ENCODE data around the gene RING1.

The RING1 gene

GRCh38 chr6:33206864-33207551, 1.3 kb upstream of the RING1 start:
- H3K9ac ChIP-seq (ENCODE audit: low read length) = no peak overlapping the region
- peaks cover 28% of the 10 kb centered on the region for H3K4me1 ChIP-seq (ENCODE audit: low read length)
- no peak overlapping the region for H2AFZ ChIP-seq (ENCODE audit: low read length)
- DNase-seq = no peak
- peaks cover 11% of the 10 kb centered on the region; the same call in 1 of the 2 replicates for H3F3A ChIP-seq (ENCODE audit: insufficient read depth, low read length)
- no peaks in the 10 kb centered on the region for H3K36me3 ChIP-seq (replicated peaks; ENCODE audit: insufficient read depth, low read length)
- H3K79me2 ChIP-seq (ENCODE audit: low read length) = peaks cover 10% of the 10 kb centered on the region
- H3K9me2 ChIP-seq (replicated peaks; ENCODE audit: insufficient read depth, low read length) = no peaks in the 10 kb centered on the region
- H4K20me1 ChIP-seq (ENCODE audit: insufficient read depth, low read length) = no peaks in the 10 kb centered on the region
- no peaks in the 10 kb centered on the region for H3K27me3 ChIP-seq (replicated peaks; ENCODE audit: insufficient read depth, low read length)
- no peak overlapping the region for H3K4me3 ChIP-seq (ENCODE audit: low read length)
- no peak for TF ChIP-seq EZH2phosphoT487 (IDR thresholded peaks at IDR 0.05; ENCODE audit: low read length)
- TF ChIP-seq CTCF (IDR thresholded peaks at IDR 0.05; ENCODE audit: low read length) = no peak
- TF ChIP-seq EZH2 (optimal IDR thresholded peaks at IDR 0.05; ENCODE audit: low read depth, low read length) = no peak
- H3K4me2 ChIP-seq (ENCODE audit: low read depth, low read length) = peak overlapping the region; percentile 91
- H3K9me3 ChIP-seq (replicated peaks; ENCODE audit: insufficient read depth, low read length) = no peaks in the 10 kb centered on the region
- no peak overlapping the region for H3K27ac ChIP-seq (ENCODE audit: low read length)

GRCh38 chr6:33207552-33208090, 679 bp upstream of the RING1 start:
- H2AFZ ChIP-seq (ENCODE audit: low read length) = peak overlapping the region; percentile 83
- H3K4me1 ChIP-seq (ENCODE audit: low read length) = peaks cover 22% of the 10 kb centered on the region
- no peaks in the 10 kb centered on the region for H3K9me2 ChIP-seq (replicated peaks; ENCODE audit: insufficient read depth, low read length)
- TF ChIP-seq EZH2phosphoT487 (IDR thresholded peaks at IDR 0.05; ENCODE audit: low read length) (no peak), CTCF (IDR thresholded peaks at IDR 0.05; ENCODE audit: low read length) (no peak), EZH2 (optimal IDR thresholded peaks at IDR 0.05; ENCODE audit: low read depth, low read length) (no peak)
- no peaks in the 10 kb centered on the region for H4K20me1 ChIP-seq (ENCODE audit: insufficient read depth, low read length)
- H3K4me3 ChIP-seq (ENCODE audit: low read length) = peak overlapping the region; percentile 81
- peak overlapping the region; percentile 91 for H3K4me2 ChIP-seq (ENCODE audit: low read depth, low read length)
- no peaks in the 10 kb centered on the region for H3K36me3 ChIP-seq (replicated peaks; ENCODE audit: insufficient read depth, low read length)
- H3K27me3 ChIP-seq (replicated peaks; ENCODE audit: insufficient read depth, low read length) = no peaks in the 10 kb centered on the region
- peak overlapping the region; percentile 52; the same call in 1 of the 2 replicates for H3K27ac ChIP-seq (ENCODE audit: low read length)
- H3K79me2 ChIP-seq (ENCODE audit: low read length) = 0 out of 2 replicates have a peak, but pooled peaks cover 3% of the 10 kb centered on the region
- no peaks in the 10 kb centered on the region for H3K9me3 ChIP-seq (replicated peaks; ENCODE audit: insufficient read depth, low read length)
- peak overlapping the region; percentile 94 for H3K9ac ChIP-seq (ENCODE audit: low read length)
- H3F3A ChIP-seq (ENCODE audit: insufficient read depth, low read length) = peaks cover 11% of the 10 kb centered on the region; the same call in 1 of the 2 replicates
- no peak for DNase-seq

- Histone ChIP-seq H3K9me3 (replicated peaks; ENCODE audit: insufficient read depth, low read length) (no peaks in the 10 kb centered on the region), H3K9ac (ENCODE audit: low read length) (no peak overlapping the region)
These were observed 1.6 kb downstream of the RING1 start for GRCh38 chr6:33209856-33210255.

More at GRCh38 chr6:33209856-33210255, 1.6 kb downstream of the RING1 start:
- Histone ChIP-seq H2AFZ (ENCODE audit: low read length) (no peak overlapping the region), H3K79me2 (ENCODE audit: low read length) (no peaks in the 10 kb centered on the region), H3K4me2 (ENCODE audit: low read depth, low read length) (no peak overlapping the region), H3K27ac (ENCODE audit: low read length) (no peak overlapping the region), H3K4me3 (ENCODE audit: low read length) (no peak overlapping the region), H4K20me1 (ENCODE audit: insufficient read depth, low read length) (no peaks in the 10 kb centered on the region), H3K36me3 (replicated peaks; ENCODE audit: insufficient read depth, low read length) (no peaks in the 10 kb centered on the region), H3K27me3 (replicated peaks; ENCODE audit: insufficient read depth, low read length) (no peaks in the 10 kb centered on the region), H3K4me1 (ENCODE audit: low read length) (peaks cover 16% of the 10 kb centered on the region), H3K9me2 (replicated peaks; ENCODE audit: insufficient read depth, low read length) (no peaks in the 10 kb centered on the region), H3F3A (ENCODE audit: insufficient read depth, low read length) (0 out of 2 replicates have a peak, but pooled peaks cover 11% of the 10 kb centered on the region)
- no peak for DNase-seq
- TF ChIP-seq EZH2phosphoT487 (IDR thresholded peaks at IDR 0.05; ENCODE audit: low read length) = no peak
- TF ChIP-seq EZH2 (optimal IDR thresholded peaks at IDR 0.05; ENCODE audit: low read depth, low read length) = no peak
- TF ChIP-seq CTCF (IDR thresholded peaks at IDR 0.05; ENCODE audit: low read length) = no peak
